Astrocyte (in vitro differentiated cells and primary cell): Measurements from ENCODE around the gene SGIP1. TPM values are rescaled to one million over a fixed set of nuclear protein-coding genes. Genes with fewer than 3 reads are reported as not detected.

Source experiments
- DNase-seq: peaks from one replicate; pipeline ENCODE4 v3.0.0-alpha.2; 2010; ENCODE audit warnings: low read depth
- FAIRE-seq: peaks from 2 replicates; lab custom pipeline; 2011; peaks lifted over from hg19 to GRCh38; lab: Jason Lieb, UNC
- H2AFZ ChIP-seq: 2 replicates; pipeline ENCODE4 v1.6.0; 2012; ENCODE audit warnings: low read depth, low read length, inconsistent platforms
- H3K27ac ChIP-seq: 2 replicates; pipeline ENCODE4 v1.5.1; 2011; ENCODE audit warnings: low read depth, low read length, inconsistent platforms
- H3K27me3 ChIP-seq: 2 replicates; pipeline ENCODE4 v1.6.0; 2011; ENCODE audit warnings: low read length, inconsistent platforms; ENCODE audit not compliant: insufficient read depth
- H3K36me3 ChIP-seq: 2 replicates; pipeline ENCODE4 v1.5.1; 2011; ENCODE audit warnings: low read length, inconsistent platforms; ENCODE audit not compliant: insufficient read depth
- H3K4me1 ChIP-seq: 2 replicates; pipeline ENCODE4 v1.5.1; 2011; ENCODE audit warnings: low read length, inconsistent platforms; ENCODE audit not compliant: insufficient read depth
- H3K4me2 ChIP-seq: 2 replicates; pipeline ENCODE4 v1.6.0; 2012; ENCODE audit warnings: low read length, inconsistent platforms
- H3K4me3 ChIP-seq: 2 replicates; pipeline ENCODE4 v1.5.1; 2011; ENCODE audit warnings: low read depth, mild to moderate bottlenecking, low read length, inconsistent platforms; ENCODE audit not compliant: insufficient read depth
- H3K79me2 ChIP-seq: 2 replicates; pipeline ENCODE4 v1.6.0; 2012; ENCODE audit warnings: mild to moderate bottlenecking, low read length, inconsistent platforms; ENCODE audit not compliant: insufficient read depth
- H3K9ac ChIP-seq: 2 replicates; pipeline ENCODE4 v1.6.0; 2012; ENCODE audit warnings: mild to moderate bottlenecking, low read length, inconsistent platforms
- H3K9me3 ChIP-seq: 2 replicates; pipeline ENCODE4 v1.5.1; 2012; ENCODE audit warnings: low read depth, mild to moderate bottlenecking, low read length, inconsistent platforms; ENCODE audit not compliant: insufficient read depth
- H4K20me1 ChIP-seq: 2 replicates; pipeline ENCODE4 v1.6.0; 2012; ENCODE audit warnings: low read length, inconsistent platforms; ENCODE audit not compliant: insufficient read depth
- H3K27ac Mint-ChIP-seq: one replicate; pipeline ENCODE4 v1.8.0; 2021; ENCODE audit warnings: mild to moderate bottlenecking, mixed read lengths; ENCODE audit not compliant: unreplicated experiment
- H3K27me3 Mint-ChIP-seq: one replicate; pipeline ENCODE4 v1.8.0; 2021; ENCODE audit warnings: low read depth, mixed read lengths; ENCODE audit not compliant: unreplicated experiment
- H3K36me3 Mint-ChIP-seq: one replicate; pipeline ENCODE4 v1.8.0; 2021; ENCODE audit warnings: low read depth, mixed read lengths; ENCODE audit not compliant: unreplicated experiment
- H3K4me1 Mint-ChIP-seq: one replicate; pipeline ENCODE4 v1.8.0; 2021; ENCODE audit warnings: low read depth, mixed read lengths; ENCODE audit not compliant: unreplicated experiment
- H3K4me3 Mint-ChIP-seq: one replicate; pipeline ENCODE4 v1.8.0; 2021; ENCODE audit warnings: mild to moderate bottlenecking, moderate library complexity, mixed read lengths; ENCODE audit not compliant: unreplicated experiment
- H3K9me3 Mint-ChIP-seq: one replicate; pipeline ENCODE4 v1.8.0; 2021; ENCODE audit warnings: mild to moderate bottlenecking, mixed read lengths; ENCODE audit not compliant: unreplicated experiment
- EZH2 ChIP-seq: IDR thresholded peaks from 2 replicates; pipeline ENCODE4 v1.6.1; 2012; ENCODE audit warnings: mild to moderate bottlenecking, low read length, inconsistent platforms; ENCODE audit not compliant: insufficient read depth
- total RNA-seq: library from RNA; stranded (reverse); gene quantifications from 2 replicates; pipeline ENCODE4 v1.2.1, GENCODE V29; 2021
- TF ChIP-seq, protein P1 (sequence below): IDR thresholded peaks from 2 replicates; pipeline ENCODE4 v1.5.1; 2011; ENCODE audit warnings: low read depth, mild to moderate bottlenecking, inconsistent platforms, low read length, moderate library complexity; ENCODE audit not compliant: insufficient read depth

Gene SGIP1
- total RNA-seq, 1 donor from 2014 or later: 8.8 TPM

DNA sequence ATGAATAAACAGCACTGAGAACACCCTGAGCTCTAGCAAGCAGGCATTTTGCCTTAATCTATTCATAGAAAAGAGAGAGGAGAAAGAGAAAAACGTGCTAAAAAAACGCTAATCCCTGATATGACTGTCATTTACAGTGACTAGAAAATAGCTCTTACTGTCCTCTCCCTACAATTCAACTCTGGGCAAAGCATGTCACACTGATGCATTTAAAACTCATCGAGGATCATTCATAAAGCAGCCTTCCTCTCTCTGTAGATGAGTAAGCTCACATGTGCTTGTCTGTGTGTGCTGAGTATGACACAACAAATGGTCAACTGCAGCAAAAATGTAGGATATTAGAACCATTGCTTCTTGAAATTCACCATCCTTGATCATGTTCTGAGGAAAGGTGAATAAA, 109.0 kb downstream of the SGIP1 start:
- FAIRE-seq: no peak

DNA sequence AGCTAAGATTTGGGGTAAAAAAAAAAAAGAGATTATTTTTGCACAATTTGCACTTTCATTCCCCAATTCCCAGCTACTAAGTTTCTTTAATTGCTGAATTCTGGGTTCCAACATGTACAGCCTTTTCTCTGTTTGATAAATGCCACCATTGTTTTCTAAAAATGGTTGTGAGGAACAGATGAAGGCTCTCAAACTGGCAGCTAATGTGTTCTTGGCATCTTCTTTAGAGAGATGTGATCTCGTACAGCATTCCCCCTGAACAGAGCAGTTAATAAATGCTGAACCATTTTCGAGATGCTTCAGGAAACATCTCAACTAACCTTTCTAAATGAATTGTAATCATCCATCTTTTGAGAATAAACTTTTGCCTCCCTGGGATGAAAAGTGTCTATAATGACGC, 110.4 kb downstream of the SGIP1 start:
- no peak overlapping the region for H2AFZ ChIP-seq
- no peak overlapping the region for H3K9ac ChIP-seq
- H3K27me3 Mint-ChIP-seq: no peaks in the 10 kb centered on the region
- H3K9me3 Mint-ChIP-seq: peaks cover 2% of the 10 kb centered on the region
- H3K4me1 ChIP-seq: no peaks in the 10 kb centered on the region
- no peak overlapping the region for H3K4me2 ChIP-seq
- peaks cover 5% of the 10 kb centered on the region for H3K36me3 Mint-ChIP-seq
- TF ChIP-seq EZH2: no peak
- TF ChIP-seq, protein P1, sequence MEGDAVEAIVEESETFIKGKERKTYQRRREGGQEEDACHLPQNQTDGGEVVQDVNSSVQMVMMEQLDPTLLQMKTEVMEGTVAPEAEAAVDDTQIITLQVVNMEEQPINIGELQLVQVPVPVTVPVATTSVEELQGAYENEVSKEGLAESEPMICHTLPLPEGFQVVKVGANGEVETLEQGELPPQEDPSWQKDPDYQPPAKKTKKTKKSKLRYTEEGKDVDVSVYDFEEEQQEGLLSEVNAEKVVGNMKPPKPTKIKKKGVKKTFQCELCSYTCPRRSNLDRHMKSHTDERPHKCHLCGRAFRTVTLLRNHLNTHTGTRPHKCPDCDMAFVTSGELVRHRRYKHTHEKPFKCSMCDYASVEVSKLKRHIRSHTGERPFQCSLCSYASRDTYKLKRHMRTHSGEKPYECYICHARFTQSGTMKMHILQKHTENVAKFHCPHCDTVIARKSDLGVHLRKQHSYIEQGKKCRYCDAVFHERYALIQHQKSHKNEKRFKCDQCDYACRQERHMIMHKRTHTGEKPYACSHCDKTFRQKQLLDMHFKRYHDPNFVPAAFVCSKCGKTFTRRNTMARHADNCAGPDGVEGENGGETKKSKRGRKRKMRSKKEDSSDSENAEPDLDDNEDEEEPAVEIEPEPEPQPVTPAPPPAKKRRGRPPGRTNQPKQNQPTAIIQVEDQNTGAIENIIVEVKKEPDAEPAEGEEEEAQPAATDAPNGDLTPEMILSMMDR: no peak
- DNase-seq (no peak), FAIRE-seq (no peak)
- no peaks in the 10 kb centered on the region for H3K27me3 ChIP-seq
- peaks cover 3% of the 10 kb centered on the region for H3K4me1 Mint-ChIP-seq
- H3K4me3 ChIP-seq: no peak overlapping the region
- no peak overlapping the region for H3K4me3 Mint-ChIP-seq
- H3K27ac Mint-ChIP-seq: no peak overlapping the region
- H3K27ac ChIP-seq: no peak overlapping the region
- H4K20me1 ChIP-seq: no peaks in the 10 kb centered on the region
- no peaks in the 10 kb centered on the region for H3K36me3 ChIP-seq
- no peaks in the 10 kb centered on the region for H3K79me2 ChIP-seq
- H3K9me3 ChIP-seq: no peaks in the 10 kb centered on the region

More for the DNA sequence above, 109.0 kb downstream of the SGIP1 start:
- no peak overlapping the region for H2AFZ ChIP-seq
- H4K20me1 ChIP-seq: no peaks in the 10 kb centered on the region
- no peaks in the 10 kb centered on the region for H3K36me3 ChIP-seq
- peaks cover 5% of the 10 kb centered on the region for H3K36me3 Mint-ChIP-seq
- no peak overlapping the region for H3K27ac Mint-ChIP-seq
- no peaks in the 10 kb centered on the region for H3K9me3 ChIP-seq
- H3K4me3 Mint-ChIP-seq: no peak overlapping the region
- no peak overlapping the region for H3K27ac ChIP-seq
- no peak overlapping the region for H3K4me3 ChIP-seq
- no peak for TF ChIP-seq EZH2
- TF ChIP-seq, protein P1: no peak
- no peak for DNase-seq
- peaks cover 2% of the 10 kb centered on the region for H3K9me3 Mint-ChIP-seq
- H3K27me3 ChIP-seq: no peaks in the 10 kb centered on the region
- no peak overlapping the region for H3K9ac ChIP-seq
- no peaks in the 10 kb centered on the region for H3K27me3 Mint-ChIP-seq
- no peaks in the 10 kb centered on the region for H3K4me1 ChIP-seq
- no peaks in the 10 kb centered on the region for H3K79me2 ChIP-seq
- peaks cover 3% of the 10 kb centered on the region for H3K4me1 Mint-ChIP-seq
- no peak overlapping the region for H3K4me2 ChIP-seq

DNA sequence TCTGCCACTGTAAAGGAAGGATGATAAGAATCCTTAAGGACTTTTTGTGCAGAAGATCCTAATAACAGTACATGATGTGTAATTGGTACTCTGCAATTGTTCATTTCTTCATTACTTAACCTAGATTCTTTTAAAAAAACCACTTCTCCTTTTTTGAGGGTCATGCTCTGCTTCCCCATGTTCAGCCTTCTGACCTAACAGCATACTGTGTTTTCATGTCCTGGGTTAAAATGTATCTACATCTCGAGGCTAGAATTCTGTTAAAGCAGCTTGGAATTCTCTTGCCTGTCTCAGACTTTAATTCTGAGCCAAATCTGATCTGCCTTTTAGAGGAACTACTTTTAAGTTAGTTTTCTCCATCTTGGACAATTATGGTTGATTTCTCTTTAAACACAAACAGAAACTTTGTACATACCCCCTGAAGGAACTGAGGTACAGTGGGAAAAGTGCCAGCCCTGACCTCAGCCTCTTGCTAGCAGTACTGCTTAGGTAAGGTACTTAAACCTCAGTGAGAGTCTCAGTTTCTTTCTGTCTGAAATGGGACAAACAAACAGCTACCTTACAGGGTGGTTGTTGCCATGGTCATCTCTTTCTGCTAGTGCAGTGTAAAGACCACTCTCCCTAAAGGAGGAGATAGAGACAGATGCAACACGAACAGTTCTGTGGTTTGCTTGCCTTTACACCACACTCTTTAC, 115.1 kb downstream of the SGIP1 start:
- H3K9ac ChIP-seq: no peak overlapping the region
- no peak overlapping the region for H3K27ac ChIP-seq
- DNase-seq (no peak), FAIRE-seq (no peak)
- no peak overlapping the region for H3K27ac Mint-ChIP-seq
- peaks cover 2% of the 10 kb centered on the region for H3K9me3 Mint-ChIP-seq
- H3K4me1 ChIP-seq: no peaks in the 10 kb centered on the region
- no peak overlapping the region for H3K4me3 Mint-ChIP-seq
- H3K27me3 Mint-ChIP-seq: no peaks in the 10 kb centered on the region
- no peaks in the 10 kb centered on the region for H3K79me2 ChIP-seq
- H3K4me1 Mint-ChIP-seq: peaks cover 5% of the 10 kb centered on the region
- H3K36me3 Mint-ChIP-seq: no peaks in the 10 kb centered on the region
- H3K4me3 ChIP-seq: no peak overlapping the region
- no peaks in the 10 kb centered on the region for H3K36me3 ChIP-seq
- TF ChIP-seq, protein P1: no peak
- no peak for TF ChIP-seq EZH2
- H3K27me3 ChIP-seq: no peaks in the 10 kb centered on the region
- H3K4me2 ChIP-seq: no peak overlapping the region
- H2AFZ ChIP-seq: no peak overlapping the region
- no peaks in the 10 kb centered on the region for H3K9me3 ChIP-seq
- H4K20me1 ChIP-seq: no peaks in the 10 kb centered on the region
